SU-DHL-6 (cell line): ENCODE measurements around the gene RUVBL1.

Source experiments
- CTCF ChIP-seq: fragments of 200-600 bp; sonication (generic); IDR thresholded peaks from one replicate; pipeline ENCODE4 v1.5.1; 2017; ENCODE audit warnings: antibody characterized with exemption, mild to moderate bottlenecking, low read length, moderate library complexity; ENCODE audit not compliant: insufficient read depth, poor library complexity, severe bottlenecking
- EZH2phosphoT487 ChIP-seq: fragments of 200-600 bp; sonication (generic), shearing (Covaris generic); conservative IDR thresholded peaks from 2 replicates; pipeline ENCODE4 v1.6.1; 2018; ENCODE audit warnings: mild to moderate bottlenecking, antibody characterized with exemption, low read length, moderate library complexity, mixed read lengths

GRCh38 chr3:128075522-128076482 lies 47.8 kb downstream of the RUVBL1 start:
- TF ChIP-seq CTCF (peak; percentile 88), EZH2phosphoT487 (no peak)
